Esophagus squamous epithelium (tissue), 4 donors: Measurements from ENCODE around the gene PTPN14.

ENCODE experiments used
- CTCF ChIP-seq, 6 experiments: fragments of 450-650 bp in 4 of 6; fragments of 200-600 bp in 2 of 6; sonication (generic) in 2 of 6; IDR thresholded peaks; one replicate each; pipeline ENCODE4 v1.5.1; 2016 to 2019; ENCODE audit warnings: antibody characterized with exemption in 6 of 6, mild to moderate bottlenecking in 4 of 6, moderate library complexity in 4 of 6
- POLR2A ChIP-seq, 4 donors: fragments of 450-650 bp; IDR thresholded peaks; one replicate each; pipeline ENCODE4 v1.6.1; 2017; ENCODE audit warnings: antibody characterized with exemption in 4 of 4, mild to moderate bottlenecking in 4 of 4, moderate library complexity in 3 of 4

GRCh38 chr1:214491468-214492146 lies 59.8 kb downstream of the PTPN14 start:
- TF ChIP-seq CTCF (IDR thresholded peaks at IDR 0.05) (no peak), POLR2A (IDR thresholded peaks at IDR 0.05) (no peak)
